HG02840 (cell line): ENCODE data around the gene TTLL9.

Experiments used
- ATAC-seq: cut with Tn5 transposase; IDR thresholded peaks from one replicate; pipeline ENCODE4 v1.9.1; 2021; ENCODE audit warnings: mild to moderate bottlenecking, moderate library complexity, moderate number of reproducible peaks; ENCODE audit not compliant: unreplicated experiment, low FRiP score

Gene TTLL9

GRCh38 chr20:31877684-31878083 lies 7.2 kb downstream of the TTLL9 start:
- ATAC-seq, result no peak

GRCh38 chr20:31879143-31879987 lies 8.9 kb downstream of the TTLL9 start:
- peak; percentile 66 for ATAC-seq

GRCh38 chr20:31881945-31882344 lies 11.5 kb downstream of the TTLL9 start:
- no peak for ATAC-seq

GRCh38 chr20:31883829-31884228 lies 13.4 kb downstream of the TTLL9 start:
- ATAC-seq, result no peak

- no peak for ATAC-seq
Observed at GRCh38 chr20:31890646-31891045, 20.2 kb downstream of the TTLL9 start.

- peak; percentile 95 for ATAC-seq
Observed at GRCh38 chr20:31894980-31895675, 24.7 kb downstream of the TTLL9 start.

GRCh38 chr20:31896049-31896448 lies 25.6 kb downstream of the TTLL9 start:
- ATAC-seq, result no peak

- no peak for ATAC-seq
Observed at GRCh38 chr20:31897541-31897940, 27.1 kb downstream of the TTLL9 start.

DNA sequence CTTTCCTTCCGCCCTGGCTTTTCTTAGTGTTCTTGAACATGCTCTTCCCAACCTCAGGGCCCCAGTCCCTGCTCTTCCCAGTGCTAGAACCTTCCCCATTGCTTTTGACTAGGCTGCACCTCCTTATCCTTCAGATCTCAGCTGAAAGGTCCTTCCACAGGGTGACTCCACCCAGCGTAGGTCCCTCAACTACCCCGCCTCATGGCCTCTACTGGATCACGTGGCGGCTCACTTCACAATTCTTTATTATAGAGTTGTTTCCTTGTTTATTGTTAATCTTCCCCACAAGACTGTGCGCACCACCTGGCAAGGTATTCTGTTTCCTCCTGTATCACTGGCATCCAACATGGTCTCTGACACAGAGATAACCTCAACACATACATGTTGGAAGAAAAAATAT lies 31.2 kb downstream of the TTLL9 start:
- no peak for ATAC-seq

DNA sequence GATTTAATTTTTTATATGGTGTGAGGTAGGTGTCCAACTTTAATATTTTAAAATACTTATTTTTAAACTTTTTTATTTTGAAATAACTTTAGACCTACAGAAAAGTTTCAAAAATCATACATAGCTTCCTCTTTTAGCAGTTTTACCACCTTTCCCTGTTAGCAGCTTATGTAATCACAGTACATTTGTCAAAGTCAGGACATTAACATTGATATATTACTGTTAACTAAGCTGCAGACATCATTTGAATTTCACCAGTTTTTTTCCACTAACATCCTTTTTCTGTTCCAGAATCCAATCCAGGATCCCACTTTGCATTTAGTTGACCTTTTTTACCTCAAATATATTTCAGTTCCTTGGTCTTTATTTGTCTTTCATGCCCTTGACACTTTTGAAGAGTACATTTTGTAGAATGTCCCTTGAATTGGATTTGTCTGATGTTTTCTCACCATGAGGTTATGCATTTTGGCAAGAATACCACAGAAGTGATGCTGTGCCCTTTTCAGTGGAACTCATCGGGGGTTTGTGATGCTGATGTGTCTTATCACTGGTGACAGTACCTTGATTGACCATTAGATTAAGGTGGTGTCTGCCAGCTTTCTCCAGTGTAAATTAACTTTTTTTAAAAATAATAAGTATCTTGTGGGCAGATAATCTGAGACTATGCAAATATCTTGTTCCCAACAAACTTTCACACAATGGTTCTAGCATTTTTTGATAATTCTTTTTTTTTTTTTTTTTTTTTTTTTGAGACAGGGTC lies 33.4 kb downstream of the TTLL9 start:
- ATAC-seq, result no peak

DNA sequence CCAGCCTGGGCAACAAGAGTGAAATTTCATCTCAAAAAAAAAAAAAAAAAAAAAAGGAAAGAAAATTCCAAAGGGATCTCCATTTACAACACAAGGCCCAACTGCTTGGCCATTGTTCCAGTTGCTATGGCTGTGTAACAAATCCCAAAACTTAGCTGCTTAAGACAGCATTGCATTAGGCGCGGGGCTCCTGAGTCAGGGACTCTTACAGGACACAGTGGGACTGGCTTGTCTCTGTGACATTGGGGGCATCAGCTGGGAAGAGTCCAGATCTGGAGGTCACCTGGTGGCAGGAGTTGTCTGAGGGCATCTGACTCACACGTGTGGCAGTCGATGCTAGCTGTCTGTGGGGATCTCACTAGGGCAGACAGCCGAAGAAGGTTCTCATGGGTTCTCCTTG lies 35.6 kb downstream of the TTLL9 start:
- no peak for ATAC-seq

DNA sequence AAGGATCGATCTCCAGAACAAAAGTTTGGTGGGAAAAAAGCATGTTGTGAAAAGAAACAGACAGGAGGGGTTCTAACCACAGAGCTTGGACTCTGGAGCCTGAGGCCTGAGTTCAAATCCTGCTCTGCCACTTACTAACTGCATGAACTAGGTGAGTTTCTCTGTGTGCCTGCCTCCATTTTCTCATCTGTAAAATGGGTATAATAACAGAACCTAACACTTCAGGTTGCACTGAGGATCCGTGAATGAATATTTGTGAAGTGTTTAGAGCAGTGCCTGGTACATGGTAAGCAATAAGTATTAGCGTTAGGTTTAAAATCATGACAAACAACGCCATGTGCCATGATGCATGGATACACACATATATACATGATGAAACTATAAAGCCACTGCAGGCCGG lies 36.6 kb downstream of the TTLL9 start:
- no peak for ATAC-seq

- ATAC-seq, result no peak
Observed at GRCh38 chr20:31908016-31908415, 37.6 kb downstream of the TTLL9 start.

- ATAC-seq, result no peak
Observed at GRCh38 chr20:31908424-31908823, 38.0 kb downstream of the TTLL9 start.

DNA sequence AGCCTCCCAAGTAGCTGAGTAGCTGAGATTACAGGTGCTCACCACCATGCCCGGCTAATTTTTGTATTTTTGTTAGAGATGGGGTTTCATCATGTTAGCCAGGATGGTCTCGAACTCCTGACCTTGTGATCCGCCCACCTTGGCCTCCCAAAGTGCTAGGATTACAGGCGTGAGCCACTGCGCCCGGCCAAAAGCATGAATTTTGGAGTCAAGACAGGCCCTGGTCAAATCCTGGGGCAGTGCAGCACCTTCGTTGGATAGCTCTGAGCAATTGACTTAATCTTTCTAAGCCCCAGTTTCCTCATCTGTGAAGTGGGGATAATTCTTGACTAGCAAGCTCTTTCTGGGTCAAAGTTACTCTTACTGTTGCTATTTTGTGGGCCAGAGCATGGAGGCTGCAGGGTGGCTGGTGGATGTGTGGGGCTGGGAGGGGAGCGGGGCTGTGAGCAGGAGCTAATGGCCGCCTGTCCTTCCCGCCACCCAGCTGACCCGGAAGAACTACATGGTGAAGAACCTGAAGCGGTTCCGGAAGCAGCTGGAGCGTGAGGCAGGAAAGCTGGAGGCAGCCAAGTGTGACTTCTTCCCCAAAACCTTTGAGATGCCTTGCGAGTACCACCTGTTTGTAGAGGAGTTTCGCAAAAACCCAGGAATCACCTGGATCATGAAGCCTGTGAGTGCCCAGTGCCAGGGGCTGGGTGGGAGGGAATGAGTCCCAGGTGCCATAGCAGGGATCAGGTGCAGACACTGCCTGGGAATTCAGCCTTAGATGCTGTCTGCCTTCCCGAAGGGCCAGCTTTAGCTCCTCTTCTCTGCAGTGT lies 39.0 kb downstream of the TTLL9 start:
- no peak for ATAC-seq

- ATAC-seq, result no peak
Observed at GRCh38 chr20:31910071-31910803, 39.8 kb downstream of the TTLL9 start.

DNA sequence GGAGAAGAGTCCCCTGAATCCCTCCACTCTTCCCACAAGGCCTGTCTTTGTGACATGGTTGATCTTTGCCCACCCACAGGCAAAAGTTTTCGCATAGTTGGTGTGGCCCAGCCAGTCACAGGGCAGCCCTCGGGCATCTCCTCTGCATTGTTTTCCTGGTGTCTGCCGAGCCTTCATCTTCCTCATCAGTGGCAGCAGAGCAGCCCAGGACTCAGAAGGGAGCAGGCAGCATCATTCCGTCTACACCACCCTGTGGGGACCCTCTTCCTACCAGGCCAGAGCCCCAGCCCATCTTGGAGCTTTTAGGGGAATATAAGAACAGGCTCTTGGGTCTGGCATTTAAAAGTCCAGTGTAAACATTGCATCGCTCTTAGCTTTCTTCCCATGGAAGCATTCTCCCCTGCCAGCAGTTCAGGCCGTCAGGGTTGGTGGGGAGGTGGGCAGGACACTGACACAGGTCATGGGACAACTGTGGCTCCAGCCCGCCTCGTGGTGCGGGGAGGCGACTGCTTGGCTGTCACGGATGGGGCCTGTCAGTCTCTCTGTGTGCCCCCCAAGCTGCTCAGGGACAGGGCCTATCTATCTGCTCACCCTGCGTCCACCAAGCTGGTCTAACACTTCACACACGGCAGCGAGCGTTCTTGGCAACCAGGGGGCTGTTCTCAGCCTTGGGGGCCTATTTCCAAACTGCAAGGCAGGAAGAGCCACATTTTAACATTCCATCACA lies 43.2 kb downstream of the TTLL9 start:
- no peak for ATAC-seq

GRCh38 chr20:31914170-31914569 lies 43.7 kb downstream of the TTLL9 start:
- ATAC-seq, result no peak
